Activated naive CD4-positive, alpha-beta T cell treated with anti-CD3 and anti-CD28 coated beads, Interleukin-2, amount 50 U/mL, for 16 hours (primary cell): ENCODE data around the gene PGM5.

Source experiments
- DNase-seq: peaks from one replicate; pipeline ENCODE4 v3.0.0-alpha.2; 2020

PGM5 gene

DNA sequence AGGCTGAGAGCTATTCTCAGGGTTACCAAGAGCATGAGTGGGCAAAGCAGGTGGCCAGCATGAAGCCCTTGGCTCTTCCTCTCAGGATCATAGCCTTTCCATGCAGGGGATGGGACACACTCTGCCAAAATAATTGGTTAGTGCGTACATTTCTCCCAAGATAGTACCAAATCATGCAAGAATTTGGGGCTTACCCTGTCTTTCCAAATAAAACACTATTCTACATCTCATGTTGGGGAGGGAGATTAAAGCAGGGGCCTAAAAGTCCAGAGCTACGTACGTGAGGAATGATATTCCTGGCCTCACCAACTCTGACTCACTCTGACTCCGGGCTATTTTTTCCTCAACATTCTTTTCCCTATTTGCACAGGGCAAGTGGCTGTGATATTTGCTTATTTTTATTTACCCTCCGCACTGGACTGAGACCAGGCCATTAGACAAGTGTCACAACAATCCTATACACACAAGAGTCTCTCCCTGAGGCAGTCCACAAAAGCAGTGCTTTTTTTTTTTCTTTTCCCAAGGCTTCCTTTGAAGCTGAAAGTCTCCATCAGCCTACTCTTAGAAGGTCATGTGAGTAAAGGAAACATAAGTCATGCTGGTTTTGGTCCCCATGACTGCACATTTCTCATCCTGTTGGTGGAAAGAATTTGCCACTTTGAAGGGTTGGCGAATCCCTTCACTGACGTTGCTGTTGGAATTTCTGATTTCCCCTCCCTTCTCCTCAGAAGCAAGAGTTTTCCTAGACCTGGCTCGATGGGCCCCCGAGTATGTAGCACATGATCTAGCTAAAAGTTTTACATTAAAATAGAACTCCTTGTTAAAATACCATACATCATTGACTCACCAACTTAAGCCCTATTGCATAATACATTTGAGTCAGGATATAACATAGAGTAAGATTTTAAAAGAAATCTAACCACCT, 144.3 kb downstream of the PGM5 start:
- no peak for DNase-seq

DNA sequence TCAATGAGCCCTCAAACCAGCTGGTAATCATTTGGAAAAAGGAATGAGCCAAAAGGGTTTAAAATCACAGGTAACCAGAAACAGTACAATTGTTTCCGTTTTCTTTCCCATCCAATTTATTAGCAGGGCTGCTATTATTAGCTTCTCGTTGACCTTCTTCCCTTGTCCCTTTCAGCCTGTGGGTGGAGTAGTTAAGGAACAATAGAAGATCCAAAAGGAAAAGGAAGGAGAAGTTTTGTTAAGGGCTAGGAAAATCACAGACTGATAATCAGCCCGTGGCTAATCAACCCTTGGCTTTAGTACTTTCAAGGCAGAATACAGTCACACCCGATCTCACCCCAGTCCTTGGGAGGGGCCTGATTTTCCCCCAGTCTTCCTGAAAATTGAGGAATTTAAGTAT, 145.9 kb downstream of the PGM5 start:
- DNase-seq = no peak

DNA sequence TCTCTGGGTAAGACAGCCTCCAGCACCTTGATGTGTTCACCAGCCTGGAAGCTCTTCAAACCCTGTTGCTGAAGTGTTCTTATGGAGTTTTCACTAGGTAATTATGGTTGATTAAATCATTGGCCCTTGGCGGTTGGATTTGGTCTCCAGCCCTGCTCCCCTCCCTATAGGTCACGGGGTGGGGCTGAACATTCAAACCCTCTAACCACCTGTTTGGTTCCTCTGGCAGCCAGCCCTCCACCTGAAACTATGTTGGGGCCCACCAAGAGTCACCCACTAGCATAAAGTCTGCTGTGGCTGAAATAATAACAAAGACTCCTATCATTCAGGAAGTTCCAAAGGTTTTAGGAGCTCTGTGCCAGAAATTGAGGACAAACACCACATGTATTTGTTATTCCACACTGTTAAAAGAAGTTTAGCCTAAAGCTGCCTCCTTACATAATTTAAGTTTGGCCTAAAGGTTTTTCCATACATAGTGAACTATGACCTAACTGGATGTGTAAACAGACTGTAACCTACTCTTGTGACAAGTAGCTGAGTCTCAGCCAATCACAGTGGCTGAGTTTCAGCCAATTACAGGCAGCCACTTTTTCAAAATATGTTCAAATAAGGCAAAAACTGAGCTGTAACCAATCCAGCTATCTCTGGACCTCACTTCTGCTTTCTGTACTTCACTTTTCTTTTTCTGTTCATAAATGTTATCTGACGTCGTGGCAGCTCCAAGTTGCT, 149.4 kb downstream of the PGM5 start:
- no peak for DNase-seq

GRCh38 chr9:68506551-68506950, 150.1 kb downstream of the PGM5 start:
- no peak for DNase-seq

- no peak for DNase-seq
These were observed 150.9 kb downstream of the PGM5 start for GRCh38 chr9:68507130-68507805.

DNA sequence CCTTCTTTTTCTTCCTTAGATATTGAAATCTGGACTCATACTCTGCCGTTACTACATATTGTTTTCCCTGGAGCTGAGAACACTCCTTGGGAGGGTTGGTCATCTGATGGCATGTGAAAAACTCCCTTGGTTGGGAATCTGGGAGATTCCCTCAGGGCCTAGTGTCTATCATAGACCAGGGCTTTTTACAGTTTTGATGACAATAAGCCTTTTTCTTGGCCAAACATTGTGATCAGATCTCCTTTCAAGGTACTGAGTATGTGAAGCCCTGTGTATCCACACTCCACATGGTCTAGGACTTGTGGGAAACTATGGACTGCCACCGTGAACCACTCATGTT, 151.4 kb downstream of the PGM5 start:
- no peak for DNase-seq

GRCh38 chr9:68508547-68508946, 152.1 kb downstream of the PGM5 start:
- no peak for DNase-seq

DNA sequence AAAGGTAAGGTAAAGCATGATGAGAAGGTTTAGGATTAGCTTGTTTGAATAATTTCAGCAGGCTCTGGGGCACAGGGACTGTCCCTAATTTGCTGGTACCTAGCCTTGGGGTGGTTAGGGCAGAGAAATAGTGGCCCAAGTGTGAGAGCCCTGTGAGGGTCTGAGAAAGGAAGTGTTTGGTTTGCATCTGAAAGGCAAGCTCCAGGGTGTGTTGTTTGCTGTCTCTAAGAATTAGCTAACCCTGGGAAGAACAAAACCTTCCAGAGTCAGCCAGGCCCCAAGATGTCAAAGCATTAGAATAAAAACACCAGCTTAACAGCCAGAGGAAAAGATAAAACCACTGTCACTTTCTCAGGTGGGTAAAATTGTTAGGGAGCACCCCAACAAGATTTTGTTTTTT, 153.3 kb downstream of the PGM5 start:
- DNase-seq = no peak

- DNase-seq = no peak
These were observed 157.0 kb downstream of the PGM5 start for GRCh38 chr9:68513385-68513784.

DNA sequence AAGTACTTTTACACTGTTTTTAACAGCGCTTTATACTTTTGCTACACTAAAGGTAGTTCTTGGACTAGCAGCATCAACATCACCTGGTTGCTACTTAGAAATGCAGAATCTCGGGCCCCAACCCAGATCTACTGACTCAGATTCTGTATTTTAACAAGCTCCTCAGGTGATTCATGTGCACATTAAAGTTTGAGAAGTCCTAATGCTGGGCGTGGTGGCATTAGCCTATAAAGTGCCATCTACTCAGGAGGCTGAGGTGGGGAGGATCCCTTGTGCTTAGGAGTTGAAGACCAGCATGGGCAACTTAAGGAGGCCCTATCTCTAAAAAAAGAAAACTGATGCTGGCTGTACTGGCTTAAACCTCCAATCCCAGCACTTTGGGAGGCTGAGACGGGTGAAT, 157.6 kb downstream of the PGM5 start:
- no peak for DNase-seq

DNA sequence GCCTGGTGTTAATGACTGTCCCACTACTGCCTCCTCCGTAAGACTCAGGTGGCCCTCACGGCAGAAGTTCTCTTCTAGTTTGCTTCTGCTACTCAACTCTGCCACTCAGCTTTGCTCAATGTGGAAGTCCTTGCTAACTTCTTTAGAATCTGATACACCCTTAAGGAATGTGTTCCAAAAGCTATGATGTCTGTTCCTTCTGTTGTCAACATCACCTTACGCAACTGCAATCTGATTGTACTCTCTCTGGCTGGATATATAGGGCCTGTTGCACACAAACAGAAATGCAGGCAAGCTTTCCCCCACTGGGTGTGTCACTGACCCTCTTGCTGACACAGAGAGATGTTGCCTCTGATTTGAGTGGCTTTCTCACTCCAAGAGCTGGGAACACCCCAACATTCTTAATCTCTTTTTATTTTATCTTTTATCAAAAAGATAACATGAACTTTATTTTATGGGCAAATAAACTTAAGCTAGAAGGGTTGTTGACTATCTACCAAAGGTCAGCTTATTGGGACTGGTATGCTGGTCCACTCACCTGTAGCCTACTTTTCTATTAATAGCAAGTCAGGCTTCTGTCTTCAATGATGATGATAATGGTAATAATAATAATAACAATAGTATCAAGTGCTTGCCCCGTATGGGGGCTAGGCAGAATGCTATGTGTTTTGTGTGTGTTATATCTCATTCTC, 159.1 kb downstream of the PGM5 start:
- no peak for DNase-seq

- DNase-seq = no peak
These were observed 165.7 kb downstream of the PGM5 start for GRCh38 chr9:68522131-68522530.

GRCh38 chr9:68522954-68523353, 166.5 kb downstream of the PGM5 start:
- DNase-seq = no peak

DNA sequence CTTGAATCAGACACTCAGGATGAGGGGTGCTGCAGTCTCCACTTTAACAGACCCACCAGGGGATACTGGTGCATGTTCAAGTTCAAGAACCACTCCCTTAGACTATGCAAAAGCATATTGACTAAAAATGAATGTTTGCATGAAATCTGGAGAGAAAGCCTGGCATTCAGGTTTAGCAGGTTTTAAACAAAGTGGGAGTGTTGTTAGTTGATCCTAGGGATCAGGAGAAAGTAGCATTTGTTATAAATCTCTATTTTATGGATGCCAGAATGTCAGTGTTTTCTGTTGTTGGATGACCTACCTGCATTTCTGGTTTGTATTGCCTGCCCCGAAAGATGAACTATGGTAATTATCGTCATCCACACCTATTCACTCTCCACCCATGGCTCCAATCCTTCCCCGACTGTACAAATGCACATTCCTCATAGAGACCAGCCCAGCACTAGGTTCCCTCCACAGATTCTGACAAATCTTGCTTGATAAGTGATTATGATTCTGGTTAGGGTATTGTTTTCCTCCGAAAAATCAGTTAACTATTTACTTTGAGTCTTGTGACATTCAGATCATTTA, 167.0 kb downstream of the PGM5 start:
- DNase-seq = no peak

DNA sequence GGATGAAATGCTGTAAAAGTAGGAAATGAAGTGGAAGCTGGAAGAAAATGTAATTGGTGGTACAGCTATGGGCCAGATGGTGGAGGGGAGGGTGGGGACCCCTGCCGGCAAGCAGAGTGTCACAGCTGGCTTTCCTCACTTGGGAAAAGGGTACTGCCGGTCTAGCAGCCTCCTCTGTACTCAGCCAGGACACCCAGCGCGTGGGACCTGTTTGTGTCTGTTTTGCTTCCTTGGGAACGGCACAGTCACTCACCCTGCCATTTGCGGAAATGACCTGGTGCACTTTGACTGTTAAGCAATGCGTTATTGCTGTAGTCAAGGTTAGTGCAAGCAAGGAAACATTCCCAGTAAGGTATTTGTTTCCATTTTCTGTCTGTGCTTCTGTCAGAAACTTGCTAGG, 174.2 kb downstream of the PGM5 start:
- no peak for DNase-seq

DNA sequence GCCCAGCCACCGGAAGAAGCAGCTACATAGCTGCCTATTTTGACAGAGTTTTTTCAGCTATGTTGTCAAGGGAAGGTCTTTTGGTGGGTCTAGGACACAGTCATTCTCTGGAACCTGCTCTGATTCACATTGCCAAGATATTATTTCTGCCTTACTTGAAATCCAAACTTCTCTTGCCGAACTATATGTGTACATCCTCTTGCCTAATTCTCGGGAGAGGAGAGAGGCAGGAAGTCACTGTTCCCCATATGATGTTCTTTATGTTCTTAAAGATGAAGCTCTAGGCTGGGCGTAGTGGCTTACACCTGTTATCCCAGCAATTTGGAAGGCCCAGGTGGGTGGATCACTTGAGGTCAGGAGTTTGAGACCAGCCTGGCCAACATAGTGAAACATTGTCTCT, 175.7 kb downstream of the PGM5 start:
- no peak for DNase-seq

- no peak for DNase-seq
These were observed 177.3 kb downstream of the PGM5 start for GRCh38 chr9:68533678-68534077.

DNA sequence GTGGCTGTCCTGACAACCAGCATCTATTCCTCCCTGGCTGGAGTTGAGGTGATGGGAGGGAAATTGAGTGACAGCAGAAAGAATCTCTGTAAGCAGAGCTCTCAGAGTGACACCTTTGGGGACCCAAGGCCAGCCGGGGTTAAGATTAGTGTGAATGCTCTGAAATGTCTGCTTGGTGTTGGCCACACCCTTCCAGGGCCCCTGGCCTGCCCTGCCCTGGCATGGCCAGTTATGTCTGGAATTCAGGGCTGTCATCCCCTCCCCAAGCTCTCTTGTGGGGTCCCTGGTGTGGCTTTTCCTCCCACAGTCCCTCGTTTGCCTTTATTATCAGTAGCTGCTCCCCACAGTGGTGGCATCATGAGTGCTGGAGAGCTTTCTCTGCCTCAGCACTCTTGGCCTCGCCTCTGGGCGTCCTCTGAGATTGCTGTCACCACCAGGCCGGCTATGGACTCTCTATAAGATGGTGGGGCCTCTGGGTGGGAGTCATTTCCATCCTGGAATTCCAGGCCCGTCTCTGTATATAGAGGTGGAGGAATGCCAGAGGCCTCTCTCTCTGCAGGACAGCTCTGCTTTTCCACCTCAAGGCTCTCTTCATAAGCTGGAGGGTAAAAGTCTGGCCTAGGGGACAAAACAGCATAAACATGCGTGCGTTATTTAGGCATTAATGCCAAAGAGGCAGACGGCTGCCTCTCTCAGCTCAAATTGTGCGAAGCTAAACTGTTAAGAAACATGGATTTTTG, 180.6 kb downstream of the PGM5 start:
- DNase-seq = no peak

DNA sequence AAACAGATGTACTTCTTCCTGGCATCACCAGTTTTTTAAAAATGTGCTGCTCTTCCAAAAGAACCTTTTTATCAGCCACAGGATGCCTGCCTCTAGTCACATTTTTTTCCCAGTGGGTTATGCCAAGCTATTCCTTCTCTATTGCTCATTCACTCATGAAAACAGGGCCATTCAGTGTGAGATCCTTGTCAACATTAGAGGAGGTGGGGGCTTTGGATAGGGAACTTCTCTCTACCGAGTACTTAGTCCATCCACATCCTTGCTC, 181.1 kb downstream of the PGM5 start:
- DNase-seq = no peak

DNA sequence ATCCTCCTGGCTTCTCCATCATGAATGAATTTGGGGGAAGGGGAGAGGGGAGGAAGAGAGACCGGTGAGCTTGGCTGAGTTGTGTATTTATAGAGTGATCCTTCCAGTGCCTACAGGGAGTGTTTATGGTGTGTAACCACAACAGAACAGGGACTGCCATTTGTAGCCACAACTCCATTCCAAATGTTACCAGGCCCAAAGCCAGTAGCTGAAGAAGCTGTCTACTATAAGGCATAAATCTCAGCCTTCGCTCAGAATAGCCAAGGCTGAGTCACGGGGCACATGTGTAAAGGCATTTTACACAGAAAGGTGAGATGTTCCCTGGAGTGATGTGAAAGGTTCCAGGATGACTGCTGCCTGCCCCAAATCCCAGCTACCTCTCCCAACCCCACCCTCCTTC, 181.8 kb downstream of the PGM5 start:
- DNase-seq = no peak

DNA sequence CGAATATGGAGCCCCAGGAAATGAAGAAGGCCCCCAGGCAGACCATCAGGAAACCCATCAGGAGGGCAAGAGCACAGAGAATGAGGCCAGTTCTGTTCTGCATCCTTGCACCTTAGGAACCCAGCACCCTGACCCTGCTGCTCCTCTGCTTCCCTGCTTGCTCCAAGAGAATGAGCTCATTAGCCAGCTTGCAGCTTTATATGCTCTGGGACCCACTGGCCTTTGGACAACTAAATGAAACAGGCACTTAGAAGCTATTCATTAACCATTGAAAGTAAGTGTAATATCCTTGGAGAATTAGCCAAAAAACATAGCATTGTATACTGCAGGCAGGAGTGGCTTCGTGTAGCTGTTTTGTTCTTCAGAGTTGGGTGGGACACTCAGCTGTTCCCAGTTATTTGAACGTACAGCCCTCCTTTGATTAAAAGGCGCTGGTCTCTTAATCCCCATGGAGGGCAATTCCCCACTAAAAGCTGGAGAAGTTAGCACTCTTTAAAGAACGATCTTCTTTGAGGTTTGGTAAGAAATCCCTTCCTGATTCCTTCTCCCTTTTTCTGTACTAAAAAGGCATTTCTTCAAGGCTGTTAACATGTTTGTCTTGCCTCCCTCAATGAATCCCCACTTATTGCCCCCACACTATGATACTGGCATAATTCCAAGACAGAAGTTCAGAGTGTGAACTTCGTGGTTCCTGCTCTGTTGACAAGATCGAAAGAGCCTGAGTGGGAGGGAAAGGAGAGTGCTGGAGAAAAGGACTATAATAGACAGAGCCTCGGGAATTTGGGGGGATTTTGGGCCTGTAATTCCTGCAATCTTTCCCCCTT, 184.5 kb downstream of the PGM5 start, which contains the start of gene TMEM252:
Gene TMEM252, minus strand, starts transcription at position 172 of the 824 bp plus-strand sequence. Its CDS starts 69 bp downstream, at position 103.
- no peak for DNase-seq
